ENCODE results near the gene ATP6V0C.
A peak's percentile ranks its signal among the peaks of the same experiment; 100 is the strongest.

Gene ATP6V0C

GRCh38 chr16:2518823-2519710 lies 5.3 kb downstream of the ATP6V0C start:
- Histone ChIP-seq H3K36me3 (ENCODE audit: control insufficient read depth in 5 of 5, insufficient read depth in 5 of 5, low read length in 5 of 5) (peaks cover 0 to 22% (median 17%) of the 10 kb centered on the region in 5 donors), H3K9me3 (ENCODE audit: control insufficient read depth in 5 of 5, low read length in 5 of 5) (no peaks in the 10 kb centered on the region), H3K4me1 (ENCODE audit: control insufficient read depth in 5 of 5, insufficient read depth in 5 of 5, low read length in 5 of 5) (peaks cover 27 to 63% (median 63%) of the 10 kb centered on the region in 5 donors), H3K27ac (ENCODE audit: low read depth, low read length) (peak overlapping the region; percentile 84), H3K4me3 (ENCODE audit: low read depth in 1 of 5, low read length in 5 of 5) (peak overlapping the region in 3 of 5 donors; percentile 4 to 90 (median 38)), H3K9ac (ENCODE audit: low read length in 5 of 5) (peak overlapping the region in 2 of 5 donors; percentile 44 to 66), H3K27me3 (ENCODE audit: control insufficient read depth in 5 of 5, insufficient read depth in 4 of 5, low read length in 5 of 5) (no peaks in the 10 kb centered on the region)

- no peaks in the 10 kb centered on the region for H3K9me3 ChIP-seq (ENCODE audit: control insufficient read depth in 5 of 5, low read length in 5 of 5)
- H3K36me3 ChIP-seq (ENCODE audit: control insufficient read depth in 5 of 5, insufficient read depth in 5 of 5, low read length in 5 of 5): peaks cover 0 to 28% (median 22%) of the 10 kb centered on the region in 5 donors
- H3K9ac ChIP-seq (ENCODE audit: low read length in 5 of 5): peak overlapping the region in 2 of 5 donors; percentile 44 to 66
- peaks cover 27 to 61% (median 60%) of the 10 kb centered on the region in 5 donors for H3K4me1 ChIP-seq (ENCODE audit: control insufficient read depth in 5 of 5, insufficient read depth in 5 of 5, low read length in 5 of 5)
- H3K27me3 ChIP-seq (ENCODE audit: control insufficient read depth in 5 of 5, insufficient read depth in 4 of 5, low read length in 5 of 5): no peaks in the 10 kb centered on the region
- H3K4me3 ChIP-seq (ENCODE audit: low read depth in 1 of 5, low read length in 5 of 5): peak overlapping the region in 4 of 5 donors; percentile 4 to 77 (median 38)
- H3K27ac ChIP-seq (ENCODE audit: low read depth, low read length): peak overlapping the region; percentile 84
Measured at GRCh38 chr16:2519711-2520080, 5.9 kb downstream of the ATP6V0C start.

- H3K9me3 ChIP-seq (ENCODE audit: control insufficient read depth in 5 of 5, low read length in 5 of 5): no peaks in the 10 kb centered on the region
- peak within 1 kb of the TSS; percentile 33 to 77 (median 64) for H3K9ac ChIP-seq (ENCODE audit: low read length in 5 of 5)
- H3K27ac ChIP-seq (ENCODE audit: low read depth, low read length): peak within 1 kb of the TSS; percentile 84
- H3K4me1 ChIP-seq (ENCODE audit: control insufficient read depth in 5 of 5, insufficient read depth in 5 of 5, low read length in 5 of 5): peaks cover 27 to 56% (median 55%) of the 10 kb centered on the region in 5 donors
- no peaks in the 10 kb centered on the region for H3K27me3 ChIP-seq (ENCODE audit: control insufficient read depth in 5 of 5, insufficient read depth in 4 of 5, low read length in 5 of 5)
- peak within 1 kb of the TSS in 4 of 5 donors; percentile 62 to 77 (median 70) for H3K4me3 ChIP-seq (ENCODE audit: low read depth in 1 of 5, low read length in 5 of 5)
- H3K36me3 ChIP-seq (ENCODE audit: control insufficient read depth in 5 of 5, insufficient read depth in 5 of 5, low read length in 5 of 5): peaks cover 0 to 32% (median 25%) of the 10 kb centered on the region in 5 donors
Measured at GRCh38 chr16:2520097-2520783, 6.5 kb downstream of the ATP6V0C start, which contains the start of gene AMDHD2. Gene AMDHD2 (plus strand): TSS chr16:2520371. CDS start chr16:2520459, 88 bp downstream.

- no peaks in the 10 kb centered on the region for H3K9me3 ChIP-seq (ENCODE audit: control insufficient read depth in 5 of 5, low read length in 5 of 5)
- peak overlapping the region; percentile 62 for H3K27ac ChIP-seq (ENCODE audit: low read depth, low read length)
- H3K4me1 ChIP-seq (ENCODE audit: control insufficient read depth in 5 of 5, insufficient read depth in 5 of 5, low read length in 5 of 5): peaks cover 21 to 49% (median 48%) of the 10 kb centered on the region in 5 donors
- no peaks in the 10 kb centered on the region for H3K27me3 ChIP-seq (ENCODE audit: control insufficient read depth in 5 of 5, insufficient read depth in 4 of 5, low read length in 5 of 5)
- H3K4me3 ChIP-seq (ENCODE audit: low read depth in 1 of 5, low read length in 5 of 5): peak overlapping the region in 4 of 5 donors; percentile 62 to 77 (median 70)
- peaks cover 0 to 34% (median 28%) of the 10 kb centered on the region in 5 donors for H3K36me3 ChIP-seq (ENCODE audit: control insufficient read depth in 5 of 5, insufficient read depth in 5 of 5, low read length in 5 of 5)
- H3K9ac ChIP-seq (ENCODE audit: low read length in 5 of 5): peak overlapping the region; percentile 33 to 77 (median 64)
Measured at GRCh38 chr16:2520784-2521531, 7.2 kb downstream of the ATP6V0C start.

- Histone ChIP-seq H3K27me3 (ENCODE audit: control insufficient read depth in 5 of 5, insufficient read depth in 4 of 5, low read length in 5 of 5) (no peaks in the 10 kb centered on the region), H3K27ac (ENCODE audit: low read depth, low read length) (no peak overlapping the region), H3K36me3 (ENCODE audit: control insufficient read depth in 5 of 5, insufficient read depth in 5 of 5, low read length in 5 of 5) (peaks cover 0 to 60% (median 48%) of the 10 kb centered on the region in 5 donors), H3K4me3 (ENCODE audit: low read depth in 1 of 5, low read length in 5 of 5) (no peak overlapping the region), H3K4me1 (ENCODE audit: control insufficient read depth in 5 of 5, insufficient read depth in 5 of 5, low read length in 5 of 5) (peaks cover 6 to 21% (median 19%) of the 10 kb centered on the region in 5 donors), H3K9ac (ENCODE audit: low read length in 5 of 5) (no peak overlapping the region), H3K9me3 (ENCODE audit: control insufficient read depth in 5 of 5, low read length in 5 of 5) (no peaks in the 10 kb centered on the region)
Measured at GRCh38 chr16:2523801-2524231, 10.1 kb downstream of the ATP6V0C start.

GRCh38 chr16:2524339-2524938 lies 10.7 kb downstream of the ATP6V0C start:
- no peaks in the 10 kb centered on the region for H3K9me3 ChIP-seq (ENCODE audit: control insufficient read depth in 5 of 5, low read length in 5 of 5)
- H3K27me3 ChIP-seq (ENCODE audit: control insufficient read depth in 5 of 5, insufficient read depth in 4 of 5, low read length in 5 of 5): no peaks in the 10 kb centered on the region
- H3K27ac ChIP-seq (ENCODE audit: low read depth, low read length): no peak overlapping the region
- H3K36me3 ChIP-seq (ENCODE audit: control insufficient read depth in 5 of 5, insufficient read depth in 5 of 5, low read length in 5 of 5): peaks cover 0 to 60% (median 51%) of the 10 kb centered on the region in 5 donors
- H3K9ac ChIP-seq (ENCODE audit: low read length in 5 of 5): peak overlapping the region in 1 of 5 donors; percentile 19
- H3K4me1 ChIP-seq (ENCODE audit: control insufficient read depth in 5 of 5, insufficient read depth in 5 of 5, low read length in 5 of 5): peaks cover 6 to 15% (median 13%) of the 10 kb centered on the region in 5 donors
- no peak overlapping the region for H3K4me3 ChIP-seq (ENCODE audit: low read depth in 1 of 5, low read length in 5 of 5)

GRCh38 chr16:2526135-2526534 lies 12.4 kb downstream of the ATP6V0C start:
- no peaks in the 10 kb centered on the region for H3K27me3 ChIP-seq (ENCODE audit: control insufficient read depth in 5 of 5, insufficient read depth in 4 of 5, low read length in 5 of 5)
- H3K36me3 ChIP-seq (ENCODE audit: control insufficient read depth in 5 of 5, insufficient read depth in 5 of 5, low read length in 5 of 5): peaks cover 0 to 72% (median 57%) of the 10 kb centered on the region in 5 donors
- no peak overlapping the region for H3K9ac ChIP-seq (ENCODE audit: low read length in 5 of 5)
- no peaks in the 10 kb centered on the region for H3K9me3 ChIP-seq (ENCODE audit: control insufficient read depth in 5 of 5, low read length in 5 of 5)
- no peak overlapping the region for H3K4me3 ChIP-seq (ENCODE audit: low read depth in 1 of 5, low read length in 5 of 5)
- H3K4me1 ChIP-seq (ENCODE audit: control insufficient read depth in 5 of 5, insufficient read depth in 5 of 5, low read length in 5 of 5): peaks cover 2 to 10% (median 7%) of the 10 kb centered on the region in 5 donors
- H3K27ac ChIP-seq (ENCODE audit: low read depth, low read length): no peak overlapping the region

- H3K27ac ChIP-seq (ENCODE audit: low read depth, low read length): no peak overlapping the region
- H3K9me3 ChIP-seq (ENCODE audit: control insufficient read depth in 5 of 5, low read length in 5 of 5): no peaks in the 10 kb centered on the region
- peaks cover 0 to 69% (median 55%) of the 10 kb centered on the region in 5 donors for H3K36me3 ChIP-seq (ENCODE audit: control insufficient read depth in 5 of 5, insufficient read depth in 5 of 5, low read length in 5 of 5)
- peaks cover 0 to 14% (median 9%) of the 10 kb centered on the region in 5 donors for H3K4me1 ChIP-seq (ENCODE audit: control insufficient read depth in 5 of 5, insufficient read depth in 5 of 5, low read length in 5 of 5)
- no peaks in the 10 kb centered on the region for H3K27me3 ChIP-seq (ENCODE audit: control insufficient read depth in 5 of 5, insufficient read depth in 4 of 5, low read length in 5 of 5)
- no peak overlapping the region for H3K9ac ChIP-seq (ENCODE audit: low read length in 5 of 5)
- H3K4me3 ChIP-seq (ENCODE audit: low read depth in 1 of 5, low read length in 5 of 5): no peak overlapping the region
Measured at GRCh38 chr16:2527071-2527783, 13.5 kb downstream of the ATP6V0C start.

- Histone ChIP-seq H3K36me3 (ENCODE audit: control insufficient read depth in 5 of 5, insufficient read depth in 5 of 5, low read length in 5 of 5) (peaks cover 0 to 69% (median 55%) of the 10 kb centered on the region in 5 donors), H3K4me1 (ENCODE audit: control insufficient read depth in 5 of 5, insufficient read depth in 5 of 5, low read length in 5 of 5) (peaks cover 0 to 19% (median 13%) of the 10 kb centered on the region in 5 donors), H3K27me3 (ENCODE audit: control insufficient read depth in 5 of 5, insufficient read depth in 4 of 5, low read length in 5 of 5) (no peaks in the 10 kb centered on the region), H3K27ac (ENCODE audit: low read depth, low read length) (no peak overlapping the region), H3K9me3 (ENCODE audit: control insufficient read depth in 5 of 5, low read length in 5 of 5) (no peaks in the 10 kb centered on the region), H3K4me3 (ENCODE audit: low read depth in 1 of 5, low read length in 5 of 5) (no peak overlapping the region), H3K9ac (ENCODE audit: low read length in 5 of 5) (no peak overlapping the region)
Measured at GRCh38 chr16:2527784-2528100, 14.0 kb downstream of the ATP6V0C start.
